AG10803 (cell line): ENCODE data around the gene ZBTB48.
"Not testable (repeated sequence)": the region's sequence is repeated elsewhere in the genome, so short reads cannot be mapped to it uniquely, and the experiment has no call there.

Experiments
- DNase-seq: peaks from one replicate; pipeline ENCODE4 v3.0.0; 2010; ENCODE audit warnings: low read depth
- H3K4me3 ChIP-seq: 2 replicates; pipeline ENCODE4 v1.5.1; 2011; ENCODE audit warnings: mild to moderate bottlenecking, low read length, control low read depth
- TF ChIP-seq, protein P1 (sequence below): conservative IDR thresholded peaks from 2 replicates; pipeline ENCODE4 v1.5.1; 2011; ENCODE audit warnings: mild to moderate bottlenecking, low read length, control low read depth, inconsistent platforms

ZBTB48 gene

DNA sequence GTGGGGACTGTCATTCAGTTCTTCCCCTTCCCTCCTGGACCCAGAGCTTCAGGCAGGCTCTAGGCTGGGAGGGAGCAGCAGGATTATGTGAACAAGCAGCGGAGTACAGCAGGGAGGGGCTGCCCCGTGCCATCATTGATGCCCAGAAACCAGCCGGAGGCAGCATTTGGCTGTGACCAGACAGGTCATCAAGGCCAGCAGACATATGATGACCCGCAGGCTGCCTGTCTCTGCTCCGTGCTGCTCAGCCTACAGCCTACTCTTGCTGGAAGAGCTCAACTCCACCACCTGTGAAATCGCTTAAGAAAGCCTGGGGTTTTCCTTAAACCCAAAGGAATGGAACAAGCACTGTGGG, 18.0 kb downstream of the ZBTB48 start:
- no peak overlapping the region for H3K4me3 ChIP-seq
- TF ChIP-seq, protein P1, sequence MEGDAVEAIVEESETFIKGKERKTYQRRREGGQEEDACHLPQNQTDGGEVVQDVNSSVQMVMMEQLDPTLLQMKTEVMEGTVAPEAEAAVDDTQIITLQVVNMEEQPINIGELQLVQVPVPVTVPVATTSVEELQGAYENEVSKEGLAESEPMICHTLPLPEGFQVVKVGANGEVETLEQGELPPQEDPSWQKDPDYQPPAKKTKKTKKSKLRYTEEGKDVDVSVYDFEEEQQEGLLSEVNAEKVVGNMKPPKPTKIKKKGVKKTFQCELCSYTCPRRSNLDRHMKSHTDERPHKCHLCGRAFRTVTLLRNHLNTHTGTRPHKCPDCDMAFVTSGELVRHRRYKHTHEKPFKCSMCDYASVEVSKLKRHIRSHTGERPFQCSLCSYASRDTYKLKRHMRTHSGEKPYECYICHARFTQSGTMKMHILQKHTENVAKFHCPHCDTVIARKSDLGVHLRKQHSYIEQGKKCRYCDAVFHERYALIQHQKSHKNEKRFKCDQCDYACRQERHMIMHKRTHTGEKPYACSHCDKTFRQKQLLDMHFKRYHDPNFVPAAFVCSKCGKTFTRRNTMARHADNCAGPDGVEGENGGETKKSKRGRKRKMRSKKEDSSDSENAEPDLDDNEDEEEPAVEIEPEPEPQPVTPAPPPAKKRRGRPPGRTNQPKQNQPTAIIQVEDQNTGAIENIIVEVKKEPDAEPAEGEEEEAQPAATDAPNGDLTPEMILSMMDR = no peak
- no peak for DNase-seq

GRCh38 chr1:6599141-6599975, 19.6 kb downstream of the ZBTB48 start:
- peak overlapping the region; percentile 95 for H3K4me3 ChIP-seq
- DNase-seq = peak; percentile 50
- TF ChIP-seq, protein P1 = no peak

DNA sequence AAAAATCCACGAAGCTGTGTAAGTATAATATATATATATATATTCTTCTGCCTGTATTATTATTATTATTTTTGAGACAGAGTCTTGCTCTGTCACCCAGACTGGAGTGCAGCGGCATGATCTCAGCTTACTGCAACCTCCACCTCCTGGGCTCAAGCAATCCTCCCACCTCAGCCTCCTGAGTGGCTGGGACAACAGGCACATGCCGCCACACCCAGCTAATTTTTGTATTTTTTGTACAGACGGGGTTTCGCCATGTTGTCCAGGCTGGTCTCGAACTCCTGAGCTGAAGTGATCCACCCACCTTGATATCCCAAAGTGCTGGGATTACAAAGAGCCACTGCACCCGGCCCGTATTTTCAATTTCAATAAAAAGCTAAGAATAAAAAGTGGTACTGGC, 20.2 kb downstream of the ZBTB48 start:
- DNase-seq = not testable (repeated sequence)

DNA sequence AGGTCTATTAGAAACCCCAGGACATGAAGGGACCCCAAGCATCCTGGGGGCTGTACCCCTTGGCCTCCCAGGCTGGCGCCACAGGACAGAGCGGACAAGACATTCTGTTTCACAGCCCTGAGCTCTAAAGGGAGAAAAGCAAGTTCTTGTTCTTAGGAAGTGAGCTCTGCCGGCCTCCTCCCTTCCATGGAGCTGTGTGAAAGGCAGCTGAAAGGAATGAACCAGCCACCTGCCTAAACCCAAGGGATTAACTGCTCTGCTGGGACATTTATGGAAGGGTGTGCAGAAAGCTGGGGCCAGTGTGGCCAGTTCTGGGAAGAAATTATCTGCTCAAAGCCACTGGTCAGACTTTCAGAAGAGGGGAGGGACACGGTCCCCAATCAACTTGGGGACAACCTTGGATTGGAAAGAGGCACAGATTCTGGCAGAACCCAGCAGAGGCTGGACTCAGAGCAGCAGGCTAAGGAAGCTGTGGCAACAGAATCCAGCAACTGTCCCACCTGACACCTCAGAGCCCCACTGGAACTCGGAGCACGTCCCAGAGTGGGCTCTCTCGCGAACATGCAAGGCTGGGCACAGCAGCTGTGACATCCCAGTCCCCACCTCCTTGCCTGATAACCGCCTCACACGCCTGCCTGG, 20.7 kb downstream of the ZBTB48 start:
- TF ChIP-seq, protein P1 = no peak
- H3K4me3 ChIP-seq = peak overlapping the region; percentile 95
- peak; percentile 31 for DNase-seq

More for the DNA sequence above, 20.2 kb downstream of the ZBTB48 start:
- peak overlapping the region; percentile 95 for H3K4me3 ChIP-seq

DNA sequence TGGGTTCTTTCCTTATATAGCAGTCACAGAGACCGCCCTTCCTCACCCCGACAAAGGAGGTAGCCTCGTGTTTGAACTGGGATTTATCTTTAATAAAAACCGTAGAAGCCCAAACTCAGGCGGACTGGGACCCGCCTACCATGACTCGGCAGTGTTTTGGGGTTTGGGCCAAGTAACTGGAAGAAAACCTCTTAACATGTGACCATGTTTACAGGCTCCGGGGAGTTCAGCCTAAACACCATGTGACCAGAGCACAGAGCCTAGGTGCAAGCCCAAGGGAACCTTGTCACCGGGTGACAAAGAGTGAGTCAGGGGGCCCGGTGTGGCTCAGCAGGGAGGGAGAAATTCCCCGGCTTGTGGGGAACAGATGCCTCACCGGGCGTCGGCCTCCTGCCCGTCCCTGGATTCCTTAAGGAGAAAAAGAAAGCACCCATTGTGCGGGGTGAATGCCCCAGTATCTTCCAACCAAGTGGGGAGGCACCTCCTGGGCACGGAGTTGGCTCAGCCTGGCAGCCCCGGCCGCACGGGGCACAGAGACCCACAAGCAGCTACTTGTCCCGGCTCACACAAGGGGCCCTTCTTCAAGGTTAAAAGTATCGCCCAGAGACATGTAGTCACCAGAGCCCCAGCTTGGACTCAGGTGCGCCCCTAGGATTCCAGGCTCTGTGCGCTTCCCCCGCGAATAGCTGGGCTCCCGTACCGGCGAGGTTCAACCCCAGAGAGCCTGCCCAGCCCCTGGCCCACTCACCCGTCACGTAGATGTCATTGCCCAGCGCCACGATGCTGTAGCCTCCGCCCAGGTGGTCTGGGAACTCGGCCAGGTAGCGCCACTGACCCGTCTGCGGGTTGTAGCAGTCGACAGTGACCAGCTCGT, 21.5 kb downstream of the ZBTB48 start:
- TF ChIP-seq, protein P1 = no peak
- DNase-seq = peak; percentile 91
- H3K4me3 ChIP-seq = peak overlapping the region; percentile 95

DNA sequence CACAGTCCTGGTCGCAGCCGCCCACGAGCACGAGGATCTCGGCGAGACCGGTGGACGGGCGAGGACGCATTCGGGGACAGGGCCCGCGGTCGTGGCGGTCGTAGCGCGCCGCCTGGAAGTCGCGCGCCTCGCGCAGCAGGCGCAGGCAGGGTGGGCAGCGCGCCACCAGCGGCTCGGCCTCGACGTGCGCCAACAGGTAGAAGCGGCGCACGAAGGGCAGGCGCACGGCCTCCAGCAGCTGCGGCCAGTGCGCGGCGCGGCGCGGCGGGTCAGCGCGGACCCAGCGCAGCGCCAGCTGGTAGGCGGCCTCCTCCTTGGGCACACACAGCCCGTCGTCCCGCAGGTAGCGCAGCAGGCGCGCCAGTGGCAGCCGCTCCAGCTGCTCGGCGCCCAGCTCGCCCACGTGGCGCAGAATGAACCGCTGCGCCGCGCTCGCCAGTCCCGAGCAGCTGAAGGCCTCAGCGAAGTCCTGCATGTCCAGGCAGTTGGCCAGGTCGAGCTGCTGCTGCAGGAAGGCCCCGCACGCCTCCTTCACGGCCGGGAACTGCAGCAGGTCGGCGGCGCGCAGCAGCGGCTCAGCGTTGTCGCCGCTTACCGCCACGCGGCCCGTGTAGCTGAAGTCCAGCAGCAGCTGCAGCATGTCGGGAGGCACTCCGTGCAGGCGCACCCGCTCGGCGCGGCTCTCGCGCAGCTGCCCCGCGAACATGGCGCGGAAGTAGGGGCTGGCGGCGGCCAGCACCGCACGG, 22.3 kb downstream of the ZBTB48 start:
- H3K4me3 ChIP-seq = peak overlapping the region; percentile 95
- TF ChIP-seq, protein P1 = no peak
- peak; percentile 56 for DNase-seq
